A549 treated with ZK216348 at 1 μM for 4 hours (cell line): ENCODE data around the gene OR5V1. TPM values are rescaled to one million over a fixed set of nuclear protein-coding genes. Genes with fewer than 3 reads are reported as not detected.

Experiments
- total RNA-seq: library from RNA; stranded (reverse); fragments of 200-300 nt; extraction: Qiagen RNA extraction; gene quantifications from 5 replicates; pipeline ENCODE4 v1.2.3, GENCODE V29; 2022; ENCODE audit warnings: low read depth

Gene OR5V1
- total RNA-seq: not detected in 5 replicates

DNA sequence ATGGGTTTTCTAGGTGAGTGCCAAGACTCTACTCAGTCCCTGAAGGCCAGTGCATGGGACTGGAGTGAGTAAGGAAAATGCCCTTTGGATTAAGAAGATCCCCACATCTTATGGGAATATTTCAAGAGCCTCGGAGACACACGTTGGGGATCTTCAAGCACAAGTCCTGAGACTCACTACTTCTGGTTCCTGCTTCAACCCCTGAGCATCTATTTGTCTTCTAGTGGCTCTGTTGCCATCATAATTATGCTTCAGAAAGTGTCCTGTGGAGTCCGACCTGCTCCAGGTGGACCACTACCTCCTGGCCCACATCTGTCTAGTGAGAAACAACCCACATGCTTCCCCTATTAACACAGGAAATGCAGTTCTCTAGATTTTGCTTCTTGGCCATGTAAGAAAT, at the start of gene OR5V1:
Gene OR5V1, minus strand, starts transcription at position 101 of the 400 bp plus-strand sequence. CDS start 12,670 bp downstream, outside the sequence.

DNA sequence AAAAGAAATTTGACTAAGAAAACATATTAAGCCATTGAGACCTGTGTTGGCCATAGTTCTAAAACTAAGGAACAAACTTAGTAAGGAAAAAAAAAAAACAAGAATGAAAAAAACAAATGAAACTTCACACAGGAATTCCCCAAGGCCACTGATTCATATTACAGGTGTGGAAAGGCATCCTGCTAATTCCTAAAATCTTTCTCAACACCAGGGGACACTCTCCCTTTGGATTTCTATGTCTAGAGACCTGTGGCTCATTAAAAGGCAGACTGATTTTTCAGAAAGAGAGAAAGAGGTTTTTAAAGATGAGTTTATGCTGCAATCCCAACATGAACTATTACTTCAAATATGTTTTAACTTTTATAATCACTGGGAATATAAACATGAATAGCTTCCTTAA, 45.9 kb upstream of the OR5V1 start, which contains the start of gene OR12D1:
Gene OR12D1, plus strand, starts transcription at position 341 of the 400 bp plus-strand sequence.

GRCh38 chr6:29395331-29395730, 26.7 kb upstream of the OR5V1 start, which contains the start of gene OR12D2:
Gene OR12D2, plus strand, starts transcription at chr6:29395631. Its CDS starts 1,069 bp downstream, at chr6:29396700.

GRCh38 chr6:29375191-29375590, 6.5 kb upstream of the OR5V1 start, which contains the start of gene OR12D3:
Gene OR12D3, minus strand, starts transcription at chr6:29375291. Its CDS starts 4 bp downstream, at chr6:29375287.

Other genes with a start within 250 kb of the OR5V1 start
- gene OR2J2, start 198.0 kb downstream of the OR5V1 start, total RNA-seq: not detected in 5 replicates
- not detected in 5 replicates for gene OR14J1, start 67.2 kb downstream of the OR5V1 start, total RNA-seq
- gene OR12D3, start 6.4 kb upstream of the OR5V1 start, total RNA-seq: not detected in 5 replicates
- not detected in 5 replicates for gene OR12D2, start 26.8 kb upstream of the OR5V1 start, total RNA-seq
- gene OR12D1, start 46.1 kb upstream of the OR5V1 start, total RNA-seq: not detected in 5 replicates
- not detected in 5 replicates for gene OR10C1, start 70.4 kb upstream of the OR5V1 start, total RNA-seq
- gene OR11A1, start 88.2 kb upstream of the OR5V1 start, total RNA-seq: not detected in 5 replicates
- gene OR2H1, start 88.3 kb upstream of the OR5V1 start, total RNA-seq: not detected in 5 replicates
- gene MAS1L, start 119.1 kb upstream of the OR5V1 start, total RNA-seq: not detected in 5 replicates
- 0.35 to 0.74 TPM (median 0.53 TPM) in 5 replicates for gene UBD, start 190.9 kb upstream of the OR5V1 start, total RNA-seq
- gene OR2H2, start 216.3 kb upstream of the OR5V1 start, total RNA-seq: not detected in 5 replicates